HFF-Myc (cell line): ENCODE measurements around the gene CYSTM1.

Experiments
- DNase-seq: peaks from one replicate; pipeline ENCODE4 v3.0.0-alpha.2; 2011; ENCODE audit warnings: low read depth; ENCODE audit errors: extremely low read depth
- H3K4me3 ChIP-seq: replicated peaks from 2 replicates; pipeline ENCODE4 v1.5.1; 2011; ENCODE audit warnings: low read depth, mild to moderate bottlenecking, control low read depth, low read length
- TF ChIP-seq, protein P1 (sequence below): IDR thresholded peaks from 2 replicates; pipeline ENCODE4 v1.5.1; 2012; ENCODE audit warnings: mild to moderate bottlenecking, low read depth, low read length, control low read depth; ENCODE audit errors: missing control alignments

The CYSTM1 gene

DNA sequence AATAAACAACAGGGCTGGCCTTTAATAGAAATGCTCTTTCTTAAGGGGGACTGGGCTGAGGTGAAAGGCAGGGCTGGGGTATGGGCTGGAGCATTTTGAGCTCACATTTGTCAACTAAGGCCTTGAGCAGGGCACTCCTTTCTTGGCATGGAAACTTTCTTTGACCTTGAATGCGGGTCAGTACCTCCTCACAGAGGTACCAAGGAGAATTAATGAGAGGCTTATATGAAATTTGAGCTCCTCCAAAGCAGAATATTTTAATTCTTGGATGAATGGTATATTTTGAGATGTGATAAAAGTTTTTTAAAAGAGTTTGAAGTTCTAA lies 3.1 kb downstream of the CYSTM1 start:
- H3K4me3 ChIP-seq: no peak overlapping the region
- DNase-seq: no peak
- TF ChIP-seq, protein P1, sequence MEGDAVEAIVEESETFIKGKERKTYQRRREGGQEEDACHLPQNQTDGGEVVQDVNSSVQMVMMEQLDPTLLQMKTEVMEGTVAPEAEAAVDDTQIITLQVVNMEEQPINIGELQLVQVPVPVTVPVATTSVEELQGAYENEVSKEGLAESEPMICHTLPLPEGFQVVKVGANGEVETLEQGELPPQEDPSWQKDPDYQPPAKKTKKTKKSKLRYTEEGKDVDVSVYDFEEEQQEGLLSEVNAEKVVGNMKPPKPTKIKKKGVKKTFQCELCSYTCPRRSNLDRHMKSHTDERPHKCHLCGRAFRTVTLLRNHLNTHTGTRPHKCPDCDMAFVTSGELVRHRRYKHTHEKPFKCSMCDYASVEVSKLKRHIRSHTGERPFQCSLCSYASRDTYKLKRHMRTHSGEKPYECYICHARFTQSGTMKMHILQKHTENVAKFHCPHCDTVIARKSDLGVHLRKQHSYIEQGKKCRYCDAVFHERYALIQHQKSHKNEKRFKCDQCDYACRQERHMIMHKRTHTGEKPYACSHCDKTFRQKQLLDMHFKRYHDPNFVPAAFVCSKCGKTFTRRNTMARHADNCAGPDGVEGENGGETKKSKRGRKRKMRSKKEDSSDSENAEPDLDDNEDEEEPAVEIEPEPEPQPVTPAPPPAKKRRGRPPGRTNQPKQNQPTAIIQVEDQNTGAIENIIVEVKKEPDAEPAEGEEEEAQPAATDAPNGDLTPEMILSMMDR: no peak

DNA sequence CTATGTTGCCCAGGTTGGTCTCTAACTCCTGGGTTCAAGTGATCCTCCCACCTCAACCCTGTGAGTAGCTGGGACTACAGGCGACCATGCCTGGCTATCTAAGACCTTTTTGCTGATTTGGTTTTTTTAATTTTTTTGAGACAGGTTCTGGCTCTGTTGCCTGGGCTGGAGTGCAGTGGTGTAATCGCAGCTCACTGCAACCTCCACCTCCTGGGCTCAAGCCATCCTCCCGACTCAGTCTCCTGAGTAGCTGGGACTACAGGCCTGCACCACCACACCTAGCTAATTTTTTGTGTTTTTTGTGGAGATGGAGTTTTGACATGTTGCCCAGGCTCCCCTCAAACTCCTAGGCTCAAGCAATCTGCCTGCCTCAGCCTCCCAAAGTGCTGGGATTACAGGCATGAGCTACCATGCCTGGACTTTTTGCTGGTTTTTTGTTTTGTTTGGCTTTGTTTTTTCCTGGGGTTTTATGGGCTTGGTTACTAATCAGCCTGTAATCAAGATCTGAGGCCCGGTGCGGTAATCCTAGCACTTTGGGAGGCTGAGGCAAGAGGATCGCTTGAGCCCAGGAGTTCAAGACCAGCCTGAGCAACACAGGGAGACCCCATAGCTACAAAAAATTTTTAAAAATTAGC lies 3.6 kb downstream of the CYSTM1 start:
- DNase-seq: no peak
- TF ChIP-seq, protein P1: no peak
- H3K4me3 ChIP-seq: no peak overlapping the region

DNA sequence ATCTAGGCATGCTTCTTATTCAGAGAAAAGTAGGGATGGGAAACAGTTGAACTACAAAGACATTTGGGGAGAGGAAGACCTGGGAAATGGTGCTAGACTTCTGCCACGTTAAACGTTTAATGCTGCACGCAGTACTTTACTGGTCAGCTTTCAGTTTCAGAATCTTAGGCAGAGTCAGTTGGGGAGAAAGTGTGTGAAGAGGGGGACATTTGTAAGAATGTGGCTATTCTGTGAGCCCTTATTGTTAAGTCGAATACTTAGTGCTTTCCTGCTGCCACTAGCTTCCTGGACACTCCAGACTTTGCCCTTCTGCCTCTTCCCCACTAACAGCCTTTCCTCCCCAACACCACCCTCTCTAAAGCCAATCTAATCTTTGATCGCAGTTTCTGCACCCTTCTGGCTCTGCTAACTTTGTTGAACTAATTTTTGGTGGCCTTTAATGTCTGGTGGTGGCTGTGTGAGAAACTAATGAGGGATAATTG lies 6.1 kb downstream of the CYSTM1 start:
- TF ChIP-seq, protein P1: no peak
- H3K4me3 ChIP-seq: no peak overlapping the region
- no peak for DNase-seq

DNA sequence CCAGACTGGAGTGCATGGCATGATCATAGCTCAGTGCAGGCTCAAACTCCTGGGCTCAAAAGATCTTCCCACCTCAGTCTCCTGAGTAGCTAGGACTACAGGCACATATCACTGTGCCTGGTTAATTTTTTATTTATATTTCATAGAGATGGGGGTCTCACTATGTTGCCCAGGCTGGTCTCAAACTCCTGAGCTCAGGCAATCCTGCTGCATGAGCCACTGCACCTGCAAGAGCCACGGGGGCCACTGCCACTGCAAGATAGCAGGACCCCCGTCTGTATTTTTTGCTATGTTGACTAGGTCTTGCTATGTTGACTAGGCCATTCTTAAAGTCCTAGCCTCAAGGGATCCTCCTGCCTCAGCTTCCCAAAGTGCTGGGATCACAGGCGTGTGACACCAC lies 6.5 kb downstream of the CYSTM1 start:
- no peak overlapping the region for H3K4me3 ChIP-seq
- TF ChIP-seq, protein P1: no peak
- DNase-seq: no peak

DNA sequence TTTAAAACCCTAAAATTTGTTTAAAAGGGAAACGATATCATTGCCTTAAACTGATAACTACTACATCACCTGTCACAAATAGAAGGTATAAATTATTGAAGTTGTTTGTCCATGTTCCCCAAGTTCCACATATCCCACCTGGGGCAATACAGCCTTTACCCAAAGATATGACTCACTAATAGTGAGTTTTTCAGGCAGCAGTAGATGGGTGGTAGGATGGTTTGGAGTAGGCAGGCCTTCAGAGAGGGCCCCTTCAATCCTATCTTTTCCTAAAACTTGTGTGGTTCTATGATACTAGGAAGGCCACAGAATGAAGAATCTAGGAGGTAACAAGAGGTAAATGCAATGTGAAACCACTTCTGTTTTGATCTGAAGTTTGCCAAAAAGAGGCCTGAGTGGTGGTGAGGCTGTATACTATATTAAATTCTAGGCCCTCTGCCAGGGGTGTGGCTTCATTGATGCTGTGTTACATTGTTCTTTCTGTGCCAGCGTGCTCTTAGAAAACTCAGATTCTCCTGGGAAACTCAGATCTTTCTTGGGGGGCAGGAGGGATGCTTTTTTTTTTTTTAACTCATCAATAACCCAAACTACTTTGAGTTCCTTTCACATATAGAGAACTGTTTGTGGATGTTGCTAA lies 7.2 kb downstream of the CYSTM1 start:
- no peak for DNase-seq
- no peak overlapping the region for H3K4me3 ChIP-seq
- TF ChIP-seq, protein P1: no peak

DNA sequence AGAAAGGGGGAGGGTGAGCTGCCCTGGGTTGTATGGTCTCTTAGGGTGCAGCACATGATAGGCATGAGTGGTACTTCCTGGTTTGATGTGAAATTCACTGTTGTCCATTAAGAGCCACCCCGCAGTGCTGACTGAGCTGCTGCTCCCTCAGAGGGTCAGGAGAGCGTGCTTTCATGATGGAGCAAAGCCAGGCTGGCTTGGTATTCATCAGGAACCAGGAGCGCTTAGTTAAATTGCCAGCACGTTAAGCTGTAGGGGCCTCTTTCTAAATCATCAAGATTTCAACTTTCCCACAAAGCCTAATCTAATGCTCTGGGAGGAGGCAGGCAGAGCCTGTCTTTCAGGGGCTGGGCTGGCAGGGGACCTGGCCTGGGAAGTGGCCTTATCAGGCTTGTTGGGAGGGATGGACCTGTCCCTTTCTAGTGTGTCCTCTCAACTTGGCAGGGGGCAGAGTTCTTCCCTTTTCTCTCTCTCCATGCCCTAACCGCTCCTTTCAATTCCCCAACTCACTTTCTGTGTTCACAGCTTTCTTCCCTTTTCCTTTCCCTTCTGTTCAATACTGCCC lies 7.9 kb downstream of the CYSTM1 start:
- TF ChIP-seq, protein P1: no peak
- no peak for DNase-seq
- H3K4me3 ChIP-seq: no peak overlapping the region
